ENCODE data around the gene TBXAS1.

DNA sequence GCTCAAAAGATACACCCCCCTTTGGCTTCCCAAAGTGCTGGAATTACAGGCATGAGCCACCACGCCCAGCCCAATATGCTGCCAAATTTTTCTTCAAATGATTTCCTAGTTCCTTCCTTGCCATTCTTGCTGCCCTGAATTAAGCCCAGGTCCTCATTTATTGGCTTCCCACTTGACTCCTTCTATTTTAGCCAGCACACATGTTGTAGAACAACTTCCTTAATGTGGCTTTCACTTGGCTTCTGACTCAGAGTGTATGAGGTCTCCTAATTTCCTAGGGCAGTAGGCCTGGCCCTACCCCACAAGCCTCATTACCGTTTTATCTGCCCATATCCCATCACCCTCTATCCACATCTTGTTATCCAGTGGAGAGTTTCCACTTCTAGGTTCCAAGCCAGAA is 29.5 kb upstream of the TBXAS1 start:
- no peak for TF ChIP-seq POLR2A (IDR thresholded peaks at IDR 0.05; ENCODE audit: low read length)
- no peak for TF ChIP-seq GATA1 (IDR thresholded peaks at IDR 0.05; ENCODE audit: low read depth, low read length)

Measured in erythroblast (primary cell).